Head of caudate nucleus (tissue), 42 donors: Measurements from ENCODE around the gene COQ6.
"Not testable (repeated sequence)": the region's sequence is repeated elsewhere in the genome, so short reads cannot be mapped to it uniquely, and the experiment has no call there.

Source experiments
- DNase-seq, 42 donors: peaks; one replicate each; pipeline versions ENCODE4 v3.0.0 to v3.0.0-alpha.2; 2020 to 2021; ENCODE audit warnings: mixed read lengths in 7 of 42
- intact Hi-C: fragments of 100-400 bp; cut with DNase I; formaldehyde crosslinking; loops from one replicate; pipeline ENCODE4 v1.15.0; 2022

COQ6 gene

DNA sequence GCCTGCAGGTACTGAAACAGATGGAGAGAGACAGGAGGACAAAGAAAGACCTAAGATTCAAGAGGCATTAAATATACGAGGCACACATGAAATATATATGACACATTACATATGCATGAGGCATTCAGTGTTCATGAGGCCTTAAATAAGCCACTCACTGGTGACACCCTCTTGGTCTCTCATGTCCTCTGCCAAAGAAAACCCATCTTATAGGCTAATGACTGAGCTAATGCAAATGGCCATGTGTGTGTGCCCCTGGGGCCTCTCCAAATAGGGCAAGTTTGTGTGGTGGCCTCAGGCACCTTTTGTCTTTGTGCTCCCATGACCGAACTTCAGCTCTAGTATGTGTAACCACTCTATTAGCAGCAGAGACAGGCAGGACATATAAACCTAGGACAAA is 18.8 kb downstream of the COQ6 start:
- intact Hi-C loops = no loop called here

DNA sequence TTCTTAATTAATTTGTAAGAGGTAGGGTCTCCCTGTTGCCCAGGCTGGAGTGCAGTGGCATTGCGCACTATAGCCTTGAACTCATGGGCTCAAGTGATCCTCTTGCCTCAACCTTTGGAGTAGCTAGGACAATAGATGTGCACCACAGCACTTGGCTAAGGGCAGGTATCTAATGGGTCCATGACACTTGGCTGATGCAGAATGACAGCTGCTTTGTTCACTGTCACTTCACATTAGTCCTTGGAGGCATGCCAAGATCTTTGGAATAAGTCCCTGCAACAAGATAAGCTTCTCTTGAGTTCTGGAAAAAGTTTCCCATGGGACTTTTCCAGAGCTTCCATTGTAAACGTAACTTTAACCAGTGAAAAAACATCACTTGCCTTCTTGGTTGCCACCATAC is 23.4 kb downstream of the COQ6 start:
- no peak for DNase-seq
- intact Hi-C loops = no loop called here

More for the DNA sequence above, 18.8 kb downstream of the COQ6 start:
- DNase-seq = no peak

DNA sequence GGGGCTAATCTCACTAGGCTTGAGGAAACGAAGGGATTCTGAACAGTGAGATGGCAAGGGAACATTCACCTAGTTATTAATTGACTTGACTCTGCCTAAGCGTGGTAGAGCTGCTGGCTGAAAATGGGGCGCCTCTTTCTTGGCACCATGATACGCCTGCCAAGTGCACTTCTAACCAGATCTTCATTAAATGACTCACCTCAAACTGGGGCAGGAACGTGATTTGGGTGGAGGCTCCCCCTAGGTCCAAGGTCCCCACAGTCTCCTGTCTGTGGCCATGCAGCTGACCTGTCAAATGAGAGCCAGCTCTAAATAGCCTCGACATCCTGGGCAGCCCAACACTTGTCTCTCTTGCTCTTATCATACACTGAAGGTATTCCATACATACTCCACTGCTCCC is 26.0 kb downstream of the COQ6 start:
- intact Hi-C loops = no loop called here
- no peak for DNase-seq

DNA sequence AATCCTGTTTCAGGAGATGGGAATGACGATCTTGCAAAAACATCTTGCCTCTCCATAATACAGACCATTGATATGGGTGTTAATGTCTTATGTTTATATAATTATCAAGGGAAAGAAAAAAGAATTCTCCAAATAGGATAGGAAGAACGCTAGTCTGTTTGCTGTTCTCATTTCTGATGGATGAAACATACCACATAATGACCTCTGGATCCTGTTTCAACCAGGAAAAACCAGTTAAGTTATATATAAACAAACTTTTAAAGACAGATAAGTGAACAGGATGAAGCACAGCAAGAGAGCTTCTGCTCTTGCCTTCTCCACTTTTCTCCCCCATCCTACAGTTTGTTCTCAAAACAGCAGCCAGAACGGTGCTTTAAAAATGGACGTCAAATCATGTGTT is 27.8 kb downstream of the COQ6 start:
- intact Hi-C loops = no loop called here
- DNase-seq = no peak

DNA sequence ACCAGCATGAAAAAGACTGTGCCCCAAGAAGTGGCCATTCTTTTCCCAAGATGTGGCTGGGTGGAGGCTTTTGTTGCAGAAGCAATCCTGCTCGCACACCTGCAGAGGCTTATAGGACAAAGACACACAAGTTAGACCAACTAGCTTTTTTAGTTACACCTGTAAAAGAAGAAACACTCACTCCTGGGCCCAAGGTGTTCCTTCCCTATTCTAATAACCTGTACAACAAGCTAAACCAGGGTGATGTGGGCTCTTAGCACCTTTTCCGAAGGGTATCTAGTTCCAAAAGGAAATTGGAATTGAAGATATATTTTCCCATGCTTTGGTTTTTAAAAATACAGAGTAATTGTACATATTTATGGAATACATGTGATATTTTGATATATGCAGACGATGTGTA is 38.0 kb downstream of the COQ6 start:
- intact Hi-C loops = no loop called here
- no peak for DNase-seq

DNA sequence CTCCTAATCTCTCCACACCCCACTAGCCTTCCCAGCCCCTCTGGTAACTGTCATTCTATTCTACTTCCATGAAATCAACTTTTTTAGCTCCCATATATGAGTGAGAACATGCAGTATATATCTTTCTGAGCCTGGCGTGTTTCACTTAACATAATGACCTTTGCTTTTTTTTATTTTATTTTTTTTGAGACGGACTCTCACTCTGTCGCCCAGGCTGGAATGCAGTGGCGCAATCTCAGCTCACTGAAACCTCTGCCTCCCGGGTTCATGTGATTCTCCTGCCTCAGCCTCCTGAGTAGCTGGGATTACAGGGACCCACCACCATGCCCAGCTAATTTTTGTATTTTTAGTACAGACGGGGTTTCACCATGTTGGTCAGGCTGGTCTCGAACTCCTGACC is 38.6 kb downstream of the COQ6 start:
- intact Hi-C loops, DNase-seq: not testable (repeated sequence)

DNA sequence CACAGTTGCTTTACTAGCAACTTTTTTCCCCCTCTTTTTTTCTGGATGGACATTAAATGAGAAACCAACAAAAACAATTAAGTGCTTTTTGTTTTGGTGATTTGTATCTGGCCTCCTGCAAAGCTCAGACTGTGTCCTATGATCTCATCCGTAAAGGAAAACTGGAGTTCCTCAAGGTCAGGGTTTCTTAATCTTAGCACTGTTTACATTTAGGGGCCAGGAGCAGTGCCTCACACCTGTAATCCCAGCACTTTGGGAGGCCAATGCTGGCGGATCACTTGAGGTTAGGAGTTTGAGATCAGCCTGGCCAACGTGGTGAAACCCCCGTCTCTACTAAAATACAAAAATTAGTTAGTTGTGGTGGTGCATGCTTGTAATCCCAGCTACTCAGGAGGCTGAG is 41.0 kb downstream of the COQ6 start:
- intact Hi-C loops = no loop called here
- no peak for DNase-seq

DNA sequence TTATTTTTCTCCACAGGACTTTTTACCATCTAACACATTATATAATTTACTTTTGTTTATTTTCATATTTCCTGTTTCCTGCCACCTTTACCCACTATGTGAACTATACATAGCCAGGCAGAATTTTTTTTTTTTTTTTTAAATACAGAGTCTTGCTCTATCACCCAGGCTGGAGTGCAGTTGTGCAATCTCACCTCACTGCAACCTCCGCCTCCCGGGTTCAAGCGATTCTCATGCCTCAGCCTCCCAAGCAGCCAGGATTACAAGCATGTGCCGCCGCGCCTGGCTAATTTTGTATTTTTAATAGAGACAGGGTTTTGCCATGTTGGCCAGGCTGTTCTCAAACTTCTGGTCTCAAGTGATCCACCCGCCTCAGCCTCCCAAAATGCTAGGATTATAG is 44.8 kb downstream of the COQ6 start:
- DNase-seq, intact Hi-C loops: not testable (repeated sequence)

DNA sequence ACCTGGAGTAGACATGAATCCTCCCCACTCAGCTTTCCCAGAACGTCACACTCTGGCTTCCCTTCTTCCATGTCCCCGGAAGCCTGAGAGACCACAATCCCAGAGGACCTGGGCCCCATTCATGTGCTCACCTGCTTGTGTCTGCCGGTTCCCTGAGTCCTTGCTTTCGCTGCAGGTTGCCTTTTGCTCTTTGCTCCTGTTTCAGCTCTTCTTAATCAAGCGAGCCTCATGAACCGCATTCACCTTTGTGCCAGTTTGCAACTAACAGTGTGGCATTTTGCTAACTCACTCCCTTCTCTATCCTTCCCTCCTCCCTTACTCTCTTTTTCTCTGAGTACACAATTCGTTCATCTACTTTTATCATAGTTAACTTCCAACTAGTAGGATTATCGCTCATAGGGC is 45.9 kb downstream of the COQ6 start:
- DNase-seq = no peak
- intact Hi-C loops = no loop called here

DNA sequence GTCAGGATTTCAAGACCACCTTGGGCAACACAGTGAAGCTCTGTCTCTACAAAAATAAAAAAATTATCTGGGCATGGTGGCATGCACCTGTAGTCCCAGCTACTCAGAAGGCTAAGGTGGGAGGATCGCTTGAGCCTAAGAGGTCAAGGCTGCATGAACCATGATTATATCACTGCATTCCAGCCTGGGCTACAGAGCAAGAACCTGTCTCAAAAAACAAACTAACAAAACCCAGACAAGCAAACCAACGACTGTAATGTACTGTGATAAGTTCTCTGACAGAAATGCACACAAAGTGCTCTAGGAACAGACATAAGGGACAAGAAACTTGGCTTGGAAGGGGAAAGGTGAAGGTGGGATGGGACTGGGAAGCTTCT is 46.6 kb downstream of the COQ6 start:
- intact Hi-C loops = no loop called here
- DNase-seq = no peak

DNA sequence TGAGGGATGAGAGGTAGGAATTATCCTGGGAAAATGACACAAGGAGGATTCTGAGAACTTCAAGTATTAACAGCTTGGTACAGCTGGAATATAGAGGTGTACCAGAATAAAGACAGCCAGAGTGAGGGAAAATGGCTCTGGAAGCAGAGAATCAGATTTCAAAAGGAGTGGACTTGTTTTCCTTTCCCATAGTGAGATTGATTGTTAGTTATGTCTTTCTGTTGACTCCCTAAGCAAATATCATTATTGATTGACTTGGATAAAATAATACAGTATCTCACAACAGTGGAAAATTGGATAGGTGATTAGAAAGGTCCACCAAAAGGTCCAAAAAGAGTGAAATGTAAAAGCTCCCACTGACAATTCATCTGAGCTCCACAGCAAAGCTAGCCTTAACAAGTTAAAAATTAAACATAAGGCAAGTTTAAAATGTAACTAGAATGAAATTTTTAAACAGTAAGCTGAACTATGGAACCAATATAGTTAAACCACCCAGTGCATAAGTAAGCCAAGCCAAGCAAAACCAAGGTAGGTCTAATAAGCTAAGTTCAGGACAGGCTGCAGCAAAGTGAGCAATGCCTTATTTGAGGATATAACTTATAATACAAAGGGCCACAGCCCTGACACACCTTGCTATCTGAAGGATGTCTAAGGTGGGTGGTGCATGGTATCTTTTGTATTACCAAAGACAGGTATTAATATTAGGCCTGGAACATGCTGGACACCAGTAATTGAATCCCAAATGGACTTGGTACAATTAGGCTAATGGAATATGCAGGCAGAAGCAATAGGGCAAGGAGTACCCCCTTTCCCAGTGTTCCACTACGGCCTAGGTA is 47.2 kb downstream of the COQ6 start:
- intact Hi-C loops = no loop called here
- no peak for DNase-seq

DNA sequence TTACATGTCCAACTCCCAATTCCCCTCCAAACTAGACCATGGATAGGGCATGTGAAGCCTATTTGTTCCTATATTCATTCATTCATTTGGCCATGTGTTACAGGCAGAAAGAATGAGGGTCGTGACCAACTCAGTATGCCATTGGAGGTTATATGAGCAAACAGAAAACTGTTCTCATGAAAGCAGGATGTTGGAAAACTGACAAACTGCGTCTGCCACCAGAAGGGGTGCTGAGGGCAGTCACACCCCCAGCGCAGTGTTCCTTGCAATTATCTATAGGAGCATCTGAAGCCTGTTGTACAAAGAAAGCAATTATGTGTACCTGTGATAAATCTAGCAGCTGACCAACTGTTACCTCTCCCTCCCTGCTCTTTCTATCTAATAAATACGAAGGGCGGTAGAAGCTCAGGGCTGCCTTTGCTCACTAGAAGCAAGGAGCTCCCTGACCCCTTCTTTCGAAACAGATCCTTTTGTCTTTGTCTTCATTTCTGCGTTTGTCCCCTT is 47.9 kb downstream of the COQ6 start:
- no peak for DNase-seq
- intact Hi-C loops = no loop called here

DNA sequence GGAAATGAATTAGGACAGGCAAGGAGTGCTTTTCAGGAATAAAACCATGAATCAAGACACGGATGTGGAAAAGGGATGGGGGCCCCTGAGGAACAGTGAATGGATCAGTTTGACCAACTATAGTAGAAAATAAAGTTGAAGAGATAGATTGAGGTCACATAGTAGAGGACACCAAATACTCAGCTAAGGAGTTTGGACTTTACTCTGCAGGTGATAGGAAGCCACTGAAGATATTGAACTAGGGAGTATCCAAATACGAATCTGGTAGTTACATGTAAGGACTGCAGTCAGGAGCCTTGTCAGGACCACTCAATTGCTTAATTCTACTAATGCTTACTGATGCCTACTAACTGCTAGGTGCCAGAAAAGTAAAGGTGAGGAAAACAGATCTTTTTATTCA is 48.6 kb downstream of the COQ6 start:
- intact Hi-C loops = no loop called here
- DNase-seq = no peak

DNA sequence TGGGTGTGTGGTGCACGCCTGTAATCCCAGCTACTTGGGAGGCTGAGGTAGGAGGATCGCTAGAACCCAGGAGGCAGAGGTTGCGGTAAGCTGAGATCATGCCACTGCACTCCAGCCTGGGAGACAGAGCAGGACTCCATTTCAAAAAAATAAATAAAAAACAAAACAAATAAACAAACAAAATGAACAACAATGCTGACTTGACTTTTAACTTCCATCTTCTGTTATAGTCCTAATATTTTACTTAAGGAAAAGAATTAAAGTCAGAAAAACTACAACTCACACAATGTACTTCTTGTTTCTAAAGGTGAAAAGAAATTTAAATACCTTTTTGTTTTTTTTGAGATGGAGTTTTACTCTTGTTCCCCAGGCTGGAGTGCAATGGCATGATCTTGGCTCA is 55.6 kb downstream of the COQ6 start:
- DNase-seq, intact Hi-C loops: not testable (repeated sequence)

DNA sequence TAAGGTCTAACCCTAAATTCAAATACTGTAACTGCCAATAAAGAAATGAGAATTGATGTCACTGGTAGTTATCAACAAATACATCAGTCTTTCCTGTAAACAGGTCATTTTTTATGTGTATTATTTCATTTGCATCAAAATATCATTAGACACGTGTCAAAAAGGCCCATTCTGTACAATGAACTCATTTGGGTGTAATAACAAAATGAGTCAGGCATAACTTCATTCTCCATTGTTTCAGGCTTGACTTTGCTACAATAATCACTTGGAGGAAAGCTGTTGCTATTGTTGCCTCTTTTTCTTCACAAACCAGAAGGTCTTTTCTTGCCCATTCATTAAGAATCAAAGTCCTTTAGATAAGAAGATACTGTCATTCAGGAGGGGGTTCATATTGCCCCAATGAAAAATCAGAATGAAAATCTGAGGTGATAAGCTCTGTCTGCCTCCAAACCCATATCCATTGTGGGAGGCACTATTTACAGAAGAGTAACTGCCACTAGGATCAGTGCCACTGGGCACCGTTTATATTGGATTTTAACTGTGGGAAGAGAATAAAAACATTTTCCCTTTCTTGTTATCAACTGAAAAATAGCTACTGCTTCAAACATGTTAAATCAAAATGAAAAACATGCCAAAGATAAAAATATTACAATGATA is 58.9 kb downstream of the COQ6 start:
- intact Hi-C loops = no loop called here

More for the DNA sequence above, 58.9 kb downstream of the COQ6 start:
- no peak for DNase-seq
